ENCODE results near the gene DGCR8. TPM values are rescaled to one million over a fixed set of nuclear protein-coding genes. Genes with fewer than 3 reads are reported as not detected.

Gene DGCR8
- total RNA-seq, 1 donor from 2014 or later: 26.5 TPM

DNA sequence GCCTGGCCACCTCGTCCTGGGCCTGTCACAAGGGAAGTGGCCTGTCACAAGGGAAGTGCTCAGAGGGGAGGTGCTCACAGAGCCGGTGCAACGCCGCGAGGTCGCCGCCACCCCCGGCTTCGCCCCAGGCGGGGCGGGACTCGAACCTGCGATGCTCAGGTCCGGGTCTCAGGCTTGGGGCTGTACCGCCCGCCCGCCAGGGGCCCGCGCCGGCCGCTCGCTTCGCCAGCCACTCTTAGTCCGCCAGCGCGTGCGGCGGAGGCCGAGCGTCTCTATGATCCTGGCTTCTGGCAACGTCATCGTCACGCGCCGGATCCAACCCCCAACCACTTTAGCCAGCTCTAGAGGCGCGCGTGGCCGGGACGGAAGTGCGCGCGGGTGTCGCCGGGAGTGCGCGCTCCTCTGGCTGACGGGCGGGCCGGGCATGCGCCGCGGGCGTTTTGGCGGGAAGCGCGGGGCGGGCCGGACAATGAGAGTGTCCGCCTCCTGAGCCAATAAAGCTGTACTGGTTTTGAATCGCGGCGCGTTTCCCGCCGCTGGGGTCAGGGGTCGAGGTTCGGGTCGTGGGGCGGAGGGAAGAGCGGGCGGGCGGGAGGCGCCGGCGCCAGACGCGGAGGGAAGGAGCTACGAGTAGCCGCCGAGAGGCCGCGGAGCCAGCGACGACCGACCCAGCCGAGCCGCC lies 37.1 kb downstream of the DGCR8 start, which contains the start of gene TRMT2A:
TRMT2A (minus strand) TSS at position 276 of the 682 bp plus-strand sequence. CDS start 320 bp downstream, outside the sequence.
- H3K4me3 ChIP-seq (ENCODE audit: low read depth, low read length): peak within 1 kb of the TSS; percentile 95
- TF ChIP-seq, protein P1, sequence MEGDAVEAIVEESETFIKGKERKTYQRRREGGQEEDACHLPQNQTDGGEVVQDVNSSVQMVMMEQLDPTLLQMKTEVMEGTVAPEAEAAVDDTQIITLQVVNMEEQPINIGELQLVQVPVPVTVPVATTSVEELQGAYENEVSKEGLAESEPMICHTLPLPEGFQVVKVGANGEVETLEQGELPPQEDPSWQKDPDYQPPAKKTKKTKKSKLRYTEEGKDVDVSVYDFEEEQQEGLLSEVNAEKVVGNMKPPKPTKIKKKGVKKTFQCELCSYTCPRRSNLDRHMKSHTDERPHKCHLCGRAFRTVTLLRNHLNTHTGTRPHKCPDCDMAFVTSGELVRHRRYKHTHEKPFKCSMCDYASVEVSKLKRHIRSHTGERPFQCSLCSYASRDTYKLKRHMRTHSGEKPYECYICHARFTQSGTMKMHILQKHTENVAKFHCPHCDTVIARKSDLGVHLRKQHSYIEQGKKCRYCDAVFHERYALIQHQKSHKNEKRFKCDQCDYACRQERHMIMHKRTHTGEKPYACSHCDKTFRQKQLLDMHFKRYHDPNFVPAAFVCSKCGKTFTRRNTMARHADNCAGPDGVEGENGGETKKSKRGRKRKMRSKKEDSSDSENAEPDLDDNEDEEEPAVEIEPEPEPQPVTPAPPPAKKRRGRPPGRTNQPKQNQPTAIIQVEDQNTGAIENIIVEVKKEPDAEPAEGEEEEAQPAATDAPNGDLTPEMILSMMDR (conservative IDR thresholded peaks at IDR 0.05; ENCODE audit: low read depth, low read length): peak; percentile 5
- peak; percentile 60 for DNase-seq (ENCODE audit: low read depth)

- peak overlapping the region; percentile 95 for H3K4me3 ChIP-seq (ENCODE audit: low read depth, low read length)
- DNase-seq (ENCODE audit: low read depth): no peak
- TF ChIP-seq, protein P1 (conservative IDR thresholded peaks at IDR 0.05; ENCODE audit: low read depth, low read length): no peak
Measured at GRCh38 chr22:20117633-20118299, 37.7 kb downstream of the DGCR8 start.

DNA sequence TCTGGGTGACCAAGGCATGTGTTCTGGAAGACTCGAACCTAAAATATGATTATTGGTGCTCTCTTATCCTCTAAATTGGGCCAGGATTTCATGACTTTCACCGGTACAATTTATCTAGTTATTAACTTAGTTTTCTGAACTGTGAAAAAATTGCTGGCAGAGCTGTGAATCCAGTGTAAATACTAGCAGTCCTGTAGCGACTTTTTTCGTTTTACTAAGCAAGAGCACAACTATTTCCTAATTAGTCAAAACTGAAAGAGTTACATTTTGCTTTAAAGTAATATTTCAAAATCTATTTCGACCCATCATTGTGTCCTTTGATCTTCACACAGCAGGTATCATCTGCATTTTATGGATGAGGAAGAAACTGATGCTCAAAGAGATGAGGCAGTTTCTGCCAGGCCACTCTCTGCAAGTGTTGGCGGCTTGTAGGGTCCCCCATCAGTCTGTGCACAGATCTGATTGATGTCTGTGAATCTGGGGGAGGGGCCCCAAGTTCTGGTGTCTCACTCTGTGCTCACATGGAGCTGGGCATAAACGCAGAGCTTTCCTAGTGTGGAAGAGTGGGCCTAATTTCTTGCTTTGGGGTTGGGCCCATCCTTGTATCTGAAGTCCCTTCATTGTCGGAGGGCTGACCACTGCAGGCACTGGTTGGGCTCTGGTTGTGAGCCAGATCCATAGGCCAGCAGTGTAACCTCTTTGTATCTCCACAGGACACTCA lies 38.4 kb downstream of the DGCR8 start:
- TF ChIP-seq, protein P1 (conservative IDR thresholded peaks at IDR 0.05; ENCODE audit: low read depth, low read length): no peak
- DNase-seq (ENCODE audit: low read depth): no peak
- peak overlapping the region; percentile 95 for H3K4me3 ChIP-seq (ENCODE audit: low read depth, low read length)

- H3K4me3 ChIP-seq (ENCODE audit: low read depth, low read length): no peak overlapping the region
- TF ChIP-seq, protein P1 (conservative IDR thresholded peaks at IDR 0.05; ENCODE audit: low read depth, low read length): no peak
- DNase-seq (ENCODE audit: low read depth): no peak
Measured at GRCh38 chr22:20121856-20122415, 41.9 kb downstream of the DGCR8 start.

GRCh38 chr22:20123366-20124082 lies 43.5 kb downstream of the DGCR8 start:
- no peak for DNase-seq (ENCODE audit: low read depth)
- TF ChIP-seq, protein P1 (conservative IDR thresholded peaks at IDR 0.05; ENCODE audit: low read depth, low read length): no peak
- H3K4me3 ChIP-seq (ENCODE audit: low read depth, low read length): no peak overlapping the region

GRCh38 chr22:20124083-20124787 lies 44.2 kb downstream of the DGCR8 start:
- H3K4me3 ChIP-seq (ENCODE audit: low read depth, low read length): no peak overlapping the region
- TF ChIP-seq, protein P1 (conservative IDR thresholded peaks at IDR 0.05; ENCODE audit: low read depth, low read length): no peak
- no peak for DNase-seq (ENCODE audit: low read depth)
